Measurements from ENCODE around the gene CYB561. TPM values are rescaled to one million over a fixed set of nuclear protein-coding genes. Genes with fewer than 3 reads are reported as not detected.

The CYB561 gene
- total and polyA plus RNA-seq, 9 of the 15 experiments (the other 6 are each of a cell fraction or from before 2014, with no cell fraction given): 4.0 to 30.8 (median 17.4) TPM

DNA sequence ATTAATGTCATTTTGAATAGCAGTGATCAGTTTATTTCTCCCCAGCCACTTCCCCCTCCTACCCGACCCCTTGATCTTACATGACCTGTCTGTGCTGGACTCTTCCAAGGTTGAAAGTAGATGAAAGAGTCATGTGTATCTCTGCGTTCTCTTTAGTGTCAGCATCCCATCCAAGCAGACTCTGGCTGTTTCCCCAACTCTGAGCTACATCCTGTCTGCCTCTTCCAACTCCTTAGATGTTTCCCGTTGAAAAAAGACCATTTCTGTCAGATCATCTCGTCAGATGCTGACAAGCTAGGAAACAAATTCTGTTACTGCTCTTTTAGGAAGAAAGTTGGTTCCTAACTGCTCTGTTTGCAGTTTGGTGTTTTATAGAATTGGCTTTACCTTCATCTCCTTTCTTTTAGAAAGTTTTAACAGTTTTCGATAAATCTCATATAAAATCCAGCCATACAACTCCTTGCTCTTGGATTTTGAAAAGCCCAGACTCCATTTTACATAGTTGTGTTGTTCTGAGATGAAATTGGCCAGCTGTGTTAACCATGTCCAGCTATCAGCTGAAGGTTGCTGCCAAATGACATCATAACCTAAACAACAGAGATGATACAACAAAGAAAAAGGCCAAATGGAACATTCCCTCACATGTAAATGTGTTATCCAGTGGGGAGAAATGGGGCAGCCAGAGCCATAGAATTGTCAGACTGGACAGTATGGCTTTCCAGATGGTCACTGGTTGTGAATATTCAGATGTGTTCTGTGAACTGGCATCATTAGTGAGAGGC is 43.5 kb downstream of the CYB561 start:
- H3K79me2 ChIP-seq (ENCODE audit: control insufficient read depth, insufficient read depth, low read length): no peaks in the 10 kb centered on the region
- H3K4me2 ChIP-seq (ENCODE audit: insufficient read depth, low read length): no peak overlapping the region
- ATAC-seq (no peak), FAIRE-seq (no peak), DNase-seq (ENCODE audit: extremely low read depth in 1 of 4, low spot score in 3 of 4) (no peak)
- H3K27ac ChIP-seq (ENCODE audit: extremely low read depth, low read depth, low read length): no peak overlapping the region
- intact Hi-C loops (cut with micrococcal nuclease) (loop anchor here (10.0 kb wide), 3 partner anchors 178 to 728 kb away; no protein-coding TSS in a partner anchor), in situ Hi-C loops (cut with MboI) (loop anchor here (10.0 to 25.0 kb wide), 2 partner anchors 328 to 715 kb away; no protein-coding TSS in a partner anchor)
- no peak overlapping the region for H3K4me3 ChIP-seq
- H3K9me1 ChIP-seq (ENCODE audit: control insufficient read depth, insufficient read depth, low read length): no peaks in the 10 kb centered on the region
- TF ChIP-seq, protein P1, sequence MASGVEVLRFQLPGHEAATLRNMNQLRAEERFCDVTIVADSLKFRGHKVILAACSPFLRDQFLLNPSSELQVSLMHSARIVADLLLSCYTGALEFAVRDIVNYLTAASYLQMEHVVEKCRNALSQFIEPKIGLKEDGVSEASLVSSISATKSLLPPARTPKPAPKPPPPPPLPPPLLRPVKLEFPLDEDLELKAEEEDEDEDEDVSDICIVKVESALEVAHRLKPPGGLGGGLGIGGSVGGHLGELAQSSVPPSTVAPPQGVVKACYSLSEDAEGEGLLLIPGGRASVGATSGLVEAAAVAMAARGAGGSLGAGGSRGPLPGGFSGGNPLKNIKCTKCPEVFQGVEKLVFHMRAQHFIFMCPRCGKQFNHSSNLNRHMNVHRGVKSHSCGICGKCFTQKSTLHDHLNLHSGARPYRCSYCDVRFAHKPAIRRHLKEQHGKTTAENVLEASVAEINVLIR (CRISPR knock-in tag; IDR thresholded peaks at IDR 0.05): no peak
- TF ChIP-seq KAT2B (IDR thresholded peaks at IDR 0.05; ENCODE audit: low read depth, low read length): no peak
- TF ChIP-seq BRCA1 (IDR thresholded peaks at IDR 0.05): no peak
- TF ChIP-seq BRCA1 (CRISPR knock-in tag; IDR thresholded peaks at IDR 0.05): no peak
- no peak for TF ChIP-seq PTBP1 (IDR thresholded peaks at IDR 0.05; ENCODE audit: low read depth, low read length)
- TF ChIP-seq PURB (CRISPR knock-in tag; IDR thresholded peaks at IDR 0.05; ENCODE audit: low read depth): no peak
- TF ChIP-seq L3MBTL2 (IDR thresholded peaks at IDR 0.05): no peak
- no peak for TF ChIP-seq ZNF644 (tag; IDR thresholded peaks at IDR 0.05; ENCODE audit: low read depth)
- TF ChIP-seq, protein P2, sequence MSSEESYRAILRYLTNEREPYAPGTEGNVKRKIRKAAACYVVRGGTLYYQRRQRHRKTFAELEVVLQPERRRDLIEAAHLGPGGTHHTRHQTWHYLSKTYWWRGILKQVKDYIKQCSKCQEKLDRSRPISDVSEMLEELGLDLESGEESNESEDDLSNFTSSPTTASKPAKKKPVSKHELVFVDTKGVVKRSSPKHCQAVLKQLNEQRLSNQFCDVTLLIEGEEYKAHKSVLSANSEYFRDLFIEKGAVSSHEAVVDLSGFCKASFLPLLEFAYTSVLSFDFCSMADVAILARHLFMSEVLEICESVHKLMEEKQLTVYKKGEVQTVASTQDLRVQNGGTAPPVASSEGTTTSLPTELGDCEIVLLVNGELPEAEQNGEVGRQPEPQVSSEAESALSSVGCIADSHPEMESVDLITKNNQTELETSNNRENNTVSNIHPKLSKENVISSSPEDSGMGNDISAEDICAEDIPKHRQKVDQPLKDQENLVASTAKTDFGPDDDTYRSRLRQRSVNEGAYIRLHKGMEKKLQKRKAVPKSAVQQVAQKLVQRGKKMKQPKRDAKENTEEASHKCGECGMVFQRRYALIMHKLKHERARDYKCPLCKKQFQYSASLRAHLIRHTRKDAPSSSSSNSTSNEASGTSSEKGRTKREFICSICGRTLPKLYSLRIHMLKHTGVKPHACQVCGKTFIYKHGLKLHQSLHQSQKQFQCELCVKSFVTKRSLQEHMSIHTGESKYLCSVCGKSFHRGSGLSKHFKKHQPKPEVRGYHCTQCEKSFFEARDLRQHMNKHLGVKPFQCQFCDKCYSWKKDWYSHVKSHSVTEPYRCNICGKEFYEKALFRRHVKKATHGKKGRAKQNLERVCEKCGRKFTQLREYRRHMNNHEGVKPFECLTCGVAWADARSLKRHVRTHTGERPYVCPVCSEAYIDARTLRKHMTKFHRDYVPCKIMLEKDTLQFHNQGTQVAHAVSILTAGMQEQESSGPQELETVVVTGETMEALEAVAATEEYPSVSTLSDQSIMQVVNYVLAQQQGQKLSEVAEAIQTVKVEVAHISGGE (CRISPR knock-in tag; IDR thresholded peaks at IDR 0.05): no peak
- no peak for TF ChIP-seq HEY1 (CRISPR knock-in tag; IDR thresholded peaks at IDR 0.05; ENCODE audit: borderline replicate concordance)
- no peak for TF ChIP-seq SREBF1 (IDR thresholded peaks at IDR 0.05; ENCODE audit: borderline replicate concordance, low read depth, low read length)
- TF ChIP-seq NCOA2 (IDR thresholded peaks at IDR 0.05; ENCODE audit: partially characterized antibody in 2 of 2): no peak
- BruUV-seq (replicated peaks): no TSS peak
- no peak overlapping the region for H2AFZ ChIP-seq (ENCODE audit: low read depth, low read length)
- H3K4me1 ChIP-seq (replicated peaks in 1 of 2; ENCODE audit: control insufficient read depth in 2 of 2, insufficient read depth in 2 of 2, low read length in 2 of 2): peaks cover 3 to 4% of the 10 kb centered on the region in 2 experiments; a peak in 3 of 5 replicates
- H3K27me3 ChIP-seq (ENCODE audit: control insufficient read depth in 2 of 2, insufficient read depth in 2 of 2, low read length in 2 of 2): no peaks in the 10 kb centered on the region
- 21% methylated on average over 5 of the region's 5 CpGs for WGBS (ENCODE audit: insufficient coverage, low coverage, missing lambda C conversion rate)
- CTCF ChIA-PET (ENCODE audit: low intra/inter-chr PET ratio): interaction anchor here (0.5 kb wide), 1 partner anchor 289 kb away, joined by 3 read pairs; no protein-coding TSS in a partner anchor
- no peaks in the 10 kb centered on the region for H3K9me3 ChIP-seq (replicated peaks; ENCODE audit: control insufficient read depth, insufficient read depth, low read depth, low read length)
- no peaks in the 10 kb centered on the region for H4K20me1 ChIP-seq (replicated peaks; ENCODE audit: control insufficient read depth, insufficient read depth, low read length)
- H3K36me3 ChIP-seq (ENCODE audit: control insufficient read depth, insufficient read depth, low read length): no peaks in the 10 kb centered on the region
- H3K9ac ChIP-seq (ENCODE audit: insufficient read depth in 1 of 2, low read depth in 2 of 2, low read length in 2 of 2): no peak overlapping the region
- POLR2A ChIA-PET: no interaction called here
